Endothelial cell of umbilical vein (primary cell): ENCODE measurements around the gene PNPLA2. TPM values are rescaled to one million over a fixed set of nuclear protein-coding genes. Genes with fewer than 3 reads are reported as not detected.

ENCODE experiments used
- BruUV-seq: library from RNA; stranded (reverse); fragments of 400-500 nt; replicated peaks from 2 replicates; lab custom pipeline; 2021; lab: Mats Ljungman, UMichigan
- CTCF ChIA-PET: fragments of 300-600, 350-600 bp; sonication (Branson Sonifier 250); formaldehyde crosslinking; loops from one replicate; lab custom pipeline; 2021; ENCODE audit warnings: antibody characterized with exemption, inconsistent platforms; lab: Charles Lee
- POLR2A ChIA-PET: fragments of 300-600, 350-600 bp; sonication (Branson Sonifier 250); formaldehyde crosslinking; loops from one replicate; lab custom pipeline; 2021; ENCODE audit warnings: antibody characterized with exemption, inconsistent platforms; lab: Charles Lee
- DNase-seq: peaks from one replicate; pipeline ENCODE4 v3.0.0-alpha.2; 2011; ENCODE audit warnings: low read depth, low spot score
- FAIRE-seq: peaks from 2 replicates; lab custom pipeline; 2011; peaks lifted over from hg19 to GRCh38; lab: Jason Lieb, UNC
- H2AFZ ChIP-seq: 2 replicates; pipeline ENCODE4 v1.6.0; 2012; ENCODE audit warnings: low read depth, low read length, control low read depth, inconsistent platforms
- H3K27ac ChIP-seq: 2 replicates; pipeline ENCODE4 v1.5.1; 2011; ENCODE audit warnings: low read depth, mild to moderate bottlenecking, control low read depth, low read length, moderate library complexity; ENCODE audit not compliant: insufficient read depth
- H3K27me3 ChIP-seq, 2 experiments: 2 replicates each; pipeline versions ENCODE4 v1.6.0 to v1.6.1; 2011; ENCODE audit warnings: low read length in 2 of 2, mixed read lengths in 1 of 2; ENCODE audit not compliant: control insufficient read depth in 2 of 2, insufficient read depth in 2 of 2
- H3K36me3 ChIP-seq, 2 experiments: 2 replicates in 1 of 2; 3 replicates in 1 of 2; pipeline ENCODE4 v1.5.1; 2011; ENCODE audit warnings: low read length in 2 of 2, mild to moderate bottlenecking in 1 of 2, moderate library complexity in 1 of 2; ENCODE audit not compliant: control insufficient read depth in 2 of 2, insufficient read depth in 2 of 2; ENCODE audit errors: extremely low read depth in 1 of 2
- H3K4me1 ChIP-seq: 3 replicates; pipeline ENCODE4 v1.5.1; 2011; ENCODE audit warnings: mild to moderate bottlenecking, low read length; ENCODE audit not compliant: control insufficient read depth, insufficient read depth; ENCODE audit errors: extremely low read depth
- H3K4me2 ChIP-seq: 2 replicates; pipeline ENCODE4 v1.6.1; 2011; ENCODE audit warnings: low read length, control low read depth, mixed read lengths; ENCODE audit not compliant: insufficient read depth
- H3K4me3 ChIP-seq, 3 experiments: fragments of 200-600 bp in 1 of 3; sonication (generic), shearing (Covaris generic) in 1 of 3; replicated peaks in 1 of 3; 2 replicates each; pipeline ENCODE4 v1.5.1; 2011 to 2016; ENCODE audit warnings: control low read depth in 3 of 3, low read length in 3 of 3, mild to moderate bottlenecking in 2 of 3, inconsistent platforms in 1 of 3, low read depth in 1 of 3, moderate library complexity in 1 of 3; ENCODE audit not compliant: insufficient read depth in 1 of 3
- H3K79me2 ChIP-seq: 2 replicates; pipeline ENCODE4 v1.6.0; 2012; ENCODE audit warnings: low read length, inconsistent platforms; ENCODE audit not compliant: control insufficient read depth, insufficient read depth
- H3K9ac ChIP-seq: replicated peaks from 2 replicates; pipeline ENCODE3; 2011; ENCODE audit warnings: low read length, control low read depth; ENCODE audit not compliant: insufficient read depth; ENCODE audit errors: extremely low read depth
- H3K9me1 ChIP-seq: replicated peaks from 3 replicates; pipeline ENCODE4 v1.6.0; 2011; ENCODE audit warnings: mild to moderate bottlenecking, low read length; ENCODE audit not compliant: control insufficient read depth, insufficient read depth; ENCODE audit errors: extremely low read depth
- H3K9me3 ChIP-seq: replicated peaks from 2 replicates; pipeline ENCODE4 v1.5.1; 2012; ENCODE audit warnings: low read length, inconsistent platforms; ENCODE audit not compliant: control insufficient read depth, insufficient read depth
- H4K20me1 ChIP-seq: replicated peaks from 2 replicates; pipeline ENCODE3; 2011; ENCODE audit warnings: mild to moderate bottlenecking, low read length; ENCODE audit not compliant: control insufficient read depth, insufficient read depth; ENCODE audit errors: extremely low read depth
- CTCF ChIP-seq, 2 donors: IDR thresholded peaks; 1 replicate in 1 of 2; 2 replicates in 1 of 2; pipeline ENCODE4 v1.5.1; 2011; ENCODE audit warnings: low read length in 2 of 2, mild to moderate bottlenecking in 2 of 2, moderate library complexity in 2 of 2, control low read depth in 1 of 2, inconsistent platforms in 1 of 2, low read depth in 1 of 2; ENCODE audit not compliant: insufficient read depth in 1 of 2; ENCODE audit errors: extremely low read depth in 1 of 2
- EZH2 ChIP-seq: IDR thresholded peaks from 2 replicates; pipeline ENCODE4 v1.6.1; 2012; ENCODE audit warnings: borderline replicate concordance, low read depth, mild to moderate bottlenecking, moderate library complexity, low read length, inconsistent platforms; ENCODE audit not compliant: severe bottlenecking
- FOS ChIP-seq: IDR thresholded peaks from 2 replicates; pipeline ENCODE4 v1.6.1; 2011; ENCODE audit warnings: mild to moderate bottlenecking, low read length, moderate library complexity, borderline replicate concordance; ENCODE audit not compliant: insufficient read depth
- GATA2 ChIP-seq: IDR thresholded peaks from 2 replicates; pipeline ENCODE4 v1.7.0; 2011; ENCODE audit warnings: low read depth, mild to moderate bottlenecking, moderate library complexity, mixed read lengths, low read length; ENCODE audit not compliant: insufficient read length, insufficient read depth
- JUN ChIP-seq: IDR thresholded peaks from 2 replicates; pipeline ENCODE4 v1.6.1; 2011; ENCODE audit warnings: borderline replicate concordance, low read depth; ENCODE audit not compliant: insufficient read length, insufficient read depth
- MAX ChIP-seq: IDR thresholded peaks from 2 replicates; pipeline ENCODE4 v1.6.1; 2011; ENCODE audit not compliant: insufficient read depth, insufficient read length
- MYC ChIP-seq: IDR thresholded peaks from one replicate; pipeline ENCODE4 v1.6.1; 2011; ENCODE audit warnings: mild to moderate bottlenecking, low read depth, low read length
- POLR2A ChIP-seq: IDR thresholded peaks from 2 replicates; pipeline ENCODE4 v1.6.1; 2012; ENCODE audit warnings: low read depth, mild to moderate bottlenecking, control low read depth, low read length
- POLR2AphosphoS5 ChIP-seq: IDR thresholded peaks from 2 replicates; pipeline ENCODE4 v1.6.1; 2012; ENCODE audit warnings: low read depth, mild to moderate bottlenecking, control low read depth, low read length, moderate library complexity; ENCODE audit not compliant: insufficient read depth
- dilution Hi-C: fragments of 300-500 bp; cut with MboI; formaldehyde crosslinking; loops from one replicate; pipeline ENCODE4 v1.15.0; 2019; ENCODE audit warnings: low sequenced_read_pairs; ENCODE audit not compliant: extremely low pct_ligation_motif_present
- intact Hi-C: fragments of 100-400 bp; cut with micrococcal nuclease; formaldehyde crosslinking; loops from one replicate; pipeline ENCODE4 v1.10.0; 2022
- polyA plus RNA-seq, 4 experiments: library from polyadenylated mRNA; depleted of rRNA in 3 of 4; stranded (reverse) in 3 of 4; unstranded in 1 of 4; fragments of >200 nt; gene quantifications; 2 replicates each; pipeline versions ENCODE4 v1.2.1 to v1.2.3, GENCODE V29; 2011 to 2012; ENCODE audit warnings: missing spikeins in 1 of 4
- total RNA-seq: library from RNA; stranded (reverse); gene quantifications from 2 replicates; pipeline ENCODE4 v1.2.3, GENCODE V29; 2021

The PNPLA2 gene
- total and polyA plus RNA-seq, 2 donors (not counting 3 experiments of a cell fraction or from before 2014, with no cell fraction given): 73.1 to 75.6 TPM

GRCh38 chr11:847876-848275 lies 29.2 kb downstream of the PNPLA2 start:
- Histone ChIP-seq H3K4me1 (peaks cover 29% of the 10 kb centered on the region), H4K20me1 (no peaks in the 10 kb centered on the region), H3K4me2 (no peak overlapping the region), H3K4me3 (no peak overlapping the region), H3K9me1 (no peaks in the 10 kb centered on the region), H3K9me3 (no peaks in the 10 kb centered on the region), H2AFZ (no peak overlapping the region), H3K27ac (no peak overlapping the region), H3K79me2 (peaks cover 13% of the 10 kb centered on the region), H3K36me3 (no peaks in the 10 kb centered on the region), H3K9ac (no peak overlapping the region), H3K27me3 (no peaks in the 10 kb centered on the region)
- BruUV-seq: no TSS peak
- CTCF ChIA-PET: interaction anchor here (0.6 to 3.3 kb wide), 12 partner anchors 9 to 203 kb away, joined by 3 to 46 read pairs (median 4); no protein-coding TSS in a partner anchor
- POLR2A ChIA-PET: no interaction called here
- intact Hi-C loops (loop anchor here (1.0 to 5.0 kb wide), 2 partner anchors 129 to 203 kb away; no protein-coding TSS in a partner anchor), dilution Hi-C loops (no loop called here)
- no peak for TF ChIP-seq CTCF (IDR thresholded peaks at IDR 0.05; ENCODE audit: extremely low read depth in 1 of 2, insufficient read depth in 1 of 2, low read depth in 1 of 2, low read length in 2 of 2)
- no peak for TF ChIP-seq POLR2A
- TF ChIP-seq GATA2: no peak
- TF ChIP-seq MYC: no peak
- TF ChIP-seq MAX: no peak
- no peak for TF ChIP-seq EZH2
- TF ChIP-seq POLR2AphosphoS5: no peak
- no peak for TF ChIP-seq JUN
- no peak for TF ChIP-seq FOS
- FAIRE-seq (no peak), DNase-seq (no peak)
